HG02981 (cell line): ENCODE data around the gene CSF2RB.

Experiments used
- ATAC-seq: cut with Tn5 transposase; IDR thresholded peaks from one replicate; pipeline ENCODE4 v1.9.1; 2021; ENCODE audit warnings: mild to moderate bottlenecking, moderate library complexity; ENCODE audit not compliant: unreplicated experiment

CSF2RB gene

GRCh38 chr22:36934418-36935312 is 21.2 kb downstream of the CSF2RB start:
- ATAC-seq: no peak

GRCh38 chr22:36935313-36935610 is 21.8 kb downstream of the CSF2RB start:
- ATAC-seq: no peak

- ATAC-seq: no peak
Observed at GRCh38 chr22:36935694-36936093, 22.3 kb downstream of the CSF2RB start.

GRCh38 chr22:36936362-36937116 is 23.1 kb downstream of the CSF2RB start:
- no peak for ATAC-seq

- ATAC-seq: no peak
Observed at GRCh38 chr22:36937319-36938027, 24.0 kb downstream of the CSF2RB start.

- ATAC-seq: no peak
Observed at GRCh38 chr22:36938028-36938425, 24.6 kb downstream of the CSF2RB start.

GRCh38 chr22:36938886-36939285 is 25.5 kb downstream of the CSF2RB start:
- ATAC-seq: no peak

GRCh38 chr22:36940676-36941075 is 27.2 kb downstream of the CSF2RB start:
- ATAC-seq: no peak

GRCh38 chr22:36942556-36942955 is 29.1 kb downstream of the CSF2RB start:
- no peak for ATAC-seq

- ATAC-seq: no peak
Observed at GRCh38 chr22:36946421-36947158, 33.2 kb downstream of the CSF2RB start.

- ATAC-seq: no peak
Observed at GRCh38 chr22:36948273-36949225, 35.1 kb downstream of the CSF2RB start.

- ATAC-seq: no peak
Observed at GRCh38 chr22:36950797-36951590, 37.6 kb downstream of the CSF2RB start.

- ATAC-seq: no peak
Observed at GRCh38 chr22:36951746-36952145, 38.3 kb downstream of the CSF2RB start.

- ATAC-seq: no peak
Observed at GRCh38 chr22:36953239-36954080, 40.0 kb downstream of the CSF2RB start.

- ATAC-seq: no peak
Observed at GRCh38 chr22:36954251-36955014, 41.0 kb downstream of the CSF2RB start.

- no peak for ATAC-seq
Observed at GRCh38 chr22:36955691-36956090, 42.3 kb downstream of the CSF2RB start.

GRCh38 chr22:36958366-36958765 is 44.9 kb downstream of the CSF2RB start:
- no peak for ATAC-seq
